NCI-H2196 treated with DMSO at 0.1 percent for 48 hours (cell line): Measurements from ENCODE around the gene IFITM2.
A peak's percentile ranks its signal among the peaks of the same experiment; 100 is the strongest.

Source experiments
- DNase-seq: peaks from one replicate; lab custom pipeline; 2025; ENCODE audit not compliant: unreplicated experiment; lab: John Stamatoyannopoulos, UW

The IFITM2 gene

DNA sequence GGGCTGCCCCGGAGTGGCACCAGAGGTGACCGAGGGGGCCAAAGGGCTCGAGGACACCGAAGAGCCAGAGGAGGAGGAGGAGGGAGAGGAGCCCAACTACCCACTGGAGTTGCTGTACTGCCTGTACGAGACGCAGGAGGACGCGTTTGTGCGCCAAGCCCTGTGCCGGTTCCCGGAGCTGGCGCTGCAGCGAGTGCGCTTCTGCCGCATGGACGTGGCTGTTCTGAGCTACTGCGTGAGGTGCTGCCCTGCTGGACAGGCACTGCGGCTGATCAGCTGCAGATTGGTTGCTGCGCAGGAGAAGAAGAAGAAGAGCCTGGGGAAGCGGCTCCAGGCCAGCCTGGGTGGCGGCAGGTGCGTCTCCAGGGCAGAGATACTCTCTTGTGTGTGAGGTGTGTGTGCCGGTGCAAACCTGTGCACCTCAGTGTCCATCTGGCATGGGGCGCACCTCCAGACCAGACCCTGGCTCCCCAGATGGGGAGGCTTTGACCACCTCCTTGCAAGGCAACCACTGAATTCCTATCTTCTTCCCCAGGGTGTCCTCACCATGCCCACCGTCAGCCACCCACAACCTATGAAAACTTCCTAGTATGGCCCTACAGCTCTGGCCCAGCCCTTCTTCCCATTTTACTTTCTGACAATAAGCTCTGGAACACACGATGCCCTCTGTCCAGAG, 26.0 kb upstream of the IFITM2 start:
- DNase-seq = no peak

- no peak for DNase-seq
Observed at GRCh38 chr11:282171-282570, 25.4 kb upstream of the IFITM2 start.

- no peak for DNase-seq
Observed at GRCh38 chr11:282630-283360, 24.8 kb upstream of the IFITM2 start.

- no peak for DNase-seq
Observed at GRCh38 chr11:283405-284104, 24.1 kb upstream of the IFITM2 start.

DNA sequence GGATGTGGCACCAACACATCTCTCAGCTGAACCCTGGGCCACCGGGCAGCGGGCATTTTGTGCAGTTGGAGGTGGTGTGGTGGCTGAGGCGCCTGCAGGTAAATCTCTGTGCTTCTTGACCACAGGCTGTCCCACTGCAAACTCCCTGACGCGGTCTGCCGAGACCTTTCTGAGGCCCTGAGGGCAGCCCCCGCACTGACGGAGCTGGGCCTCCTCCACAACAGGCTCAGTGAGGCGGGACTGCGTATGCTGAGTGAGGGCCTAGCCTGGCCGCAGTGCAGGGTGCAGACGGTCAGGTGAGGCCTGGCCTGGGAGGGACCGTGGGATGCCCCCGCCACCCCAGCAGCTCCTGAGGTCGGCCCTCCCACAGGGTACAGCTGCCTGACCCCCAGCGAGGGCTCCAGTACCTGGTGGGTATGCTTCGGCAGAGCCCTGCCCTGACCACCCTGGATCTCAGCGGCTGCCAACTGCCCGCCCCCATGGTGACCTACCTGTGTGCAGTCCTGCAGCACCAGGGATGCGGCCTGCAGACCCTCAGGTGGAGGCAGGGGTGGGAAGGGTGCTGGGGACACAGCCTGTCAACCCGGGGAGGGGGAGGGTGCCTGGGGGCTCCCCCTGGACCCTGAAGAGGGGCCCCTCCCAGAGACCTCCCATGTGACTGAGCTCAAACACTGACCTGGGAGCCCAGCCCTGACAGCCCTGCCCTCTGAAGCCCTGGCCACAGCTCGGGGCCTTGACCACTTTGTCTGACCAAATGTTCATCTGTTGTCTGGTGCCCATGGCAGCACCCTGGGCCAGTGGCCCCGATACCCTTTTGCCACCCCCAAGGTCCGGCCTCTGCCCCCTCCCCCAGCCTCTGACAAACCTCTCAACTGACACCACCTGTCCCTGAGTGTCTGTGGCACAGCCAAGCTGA, 23.3 kb upstream of the IFITM2 start:
- no peak for DNase-seq

DNA sequence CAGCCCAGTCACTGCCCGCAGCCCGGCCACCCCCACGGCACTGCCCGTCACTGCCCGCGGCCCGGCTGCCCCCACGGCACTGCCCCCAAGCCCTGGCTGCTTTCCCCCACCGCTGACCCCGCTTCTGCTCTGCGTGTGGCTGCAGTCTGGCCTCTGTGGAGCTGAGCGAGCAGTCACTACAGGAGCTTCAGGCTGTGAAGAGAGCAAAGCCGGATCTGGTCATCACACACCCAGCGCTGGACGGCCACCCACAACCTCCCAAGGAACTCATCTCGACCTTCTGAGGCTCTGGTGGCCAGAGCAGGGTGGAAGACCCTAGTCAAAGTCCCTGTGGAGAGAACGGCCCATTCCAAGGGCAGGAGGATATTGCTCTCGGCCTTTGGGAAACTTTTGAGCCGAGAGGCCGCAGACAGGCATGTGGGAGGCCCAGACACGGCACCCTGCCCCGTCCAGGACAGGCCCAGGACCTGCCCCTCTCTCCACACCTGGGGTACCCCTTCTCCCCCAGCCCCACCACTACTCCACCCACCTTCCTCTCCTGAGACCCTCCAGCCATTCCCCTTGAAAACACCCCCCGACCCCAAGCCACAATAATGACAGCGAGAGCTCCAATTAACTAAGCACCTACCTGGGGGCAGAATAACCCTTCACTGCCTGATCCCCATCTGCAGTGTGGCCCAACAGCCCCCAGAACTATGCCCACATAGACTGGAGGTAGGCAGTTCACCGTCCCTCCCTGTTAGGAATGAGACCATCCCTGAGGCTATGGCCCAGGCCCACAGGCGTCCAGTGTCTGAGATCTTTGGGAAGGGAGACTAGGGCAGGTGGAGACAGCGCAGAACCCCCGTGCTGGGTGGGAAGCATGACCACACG, 22.4 kb upstream of the IFITM2 start:
- no peak for DNase-seq

DNA sequence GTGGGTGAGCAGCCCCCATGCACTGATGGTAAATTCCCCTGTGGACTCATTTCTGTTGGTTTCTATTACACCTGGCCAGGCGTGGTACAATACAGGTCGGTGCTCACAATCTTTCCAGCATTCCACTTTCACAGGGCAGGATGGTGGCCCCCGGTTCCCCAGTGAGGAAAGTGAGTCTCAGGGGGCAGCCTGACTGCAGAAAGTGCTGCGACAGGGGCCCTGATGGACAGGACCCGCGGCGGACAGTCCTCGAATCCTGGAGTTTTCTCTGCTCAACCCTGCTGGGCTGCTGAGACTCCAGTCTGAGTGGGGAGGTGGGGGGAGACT, 21.8 kb upstream of the IFITM2 start:
- no peak for DNase-seq

DNA sequence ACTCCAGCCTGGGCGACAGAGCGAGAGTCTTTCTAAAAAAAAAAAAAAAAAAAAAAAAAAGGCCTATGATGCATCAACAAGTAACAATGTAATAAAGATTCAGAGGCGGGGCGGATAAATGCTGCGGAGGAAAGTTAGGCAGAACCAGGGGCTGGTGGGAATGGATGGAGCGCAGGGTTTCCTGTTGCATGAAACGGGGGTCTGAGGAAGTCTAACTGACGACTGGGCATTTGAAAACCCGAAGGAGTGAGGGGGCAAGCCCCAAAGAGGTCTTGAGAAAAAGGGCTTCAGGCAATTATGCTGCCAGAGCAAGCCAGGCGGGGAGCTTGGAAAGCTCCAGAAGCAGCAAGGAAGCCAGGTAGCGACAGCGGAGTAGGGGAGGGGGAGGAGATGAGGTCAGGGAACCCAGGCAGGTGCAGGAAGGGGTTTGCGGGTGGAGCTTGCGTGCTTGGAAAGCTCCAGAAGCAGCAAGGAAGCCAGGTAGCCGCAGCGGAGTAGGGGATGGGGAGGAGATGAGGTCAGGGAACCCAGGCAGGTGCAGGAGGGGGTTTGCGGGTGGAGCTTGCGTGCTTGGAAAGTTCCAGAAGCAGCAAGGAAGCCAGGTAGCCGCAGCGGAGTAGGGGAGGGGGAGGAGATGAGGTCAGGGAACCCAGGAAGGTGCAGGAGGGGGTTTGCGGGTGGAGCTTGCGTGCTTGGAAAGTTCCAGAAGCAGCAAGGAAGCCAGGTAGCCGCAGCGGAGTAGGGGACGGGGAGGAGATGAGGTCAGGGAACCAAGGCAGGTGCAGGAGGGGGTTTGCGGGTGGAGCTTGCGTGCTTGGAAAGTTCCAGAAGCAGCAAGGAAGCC, 20.4 kb upstream of the IFITM2 start:
- DNase-seq = peak; percentile 15

- no peak for DNase-seq
Observed at GRCh38 chr11:287821-288477, 19.7 kb upstream of the IFITM2 start.

- DNase-seq = peak; percentile 6
Observed at GRCh38 chr11:288478-289397, 18.9 kb upstream of the IFITM2 start, which contains the start of gene PGGHG. TSS of gene PGGHG (plus strand) at chr11:289126. CDS start at chr11:289817, 691 bp downstream.

DNA sequence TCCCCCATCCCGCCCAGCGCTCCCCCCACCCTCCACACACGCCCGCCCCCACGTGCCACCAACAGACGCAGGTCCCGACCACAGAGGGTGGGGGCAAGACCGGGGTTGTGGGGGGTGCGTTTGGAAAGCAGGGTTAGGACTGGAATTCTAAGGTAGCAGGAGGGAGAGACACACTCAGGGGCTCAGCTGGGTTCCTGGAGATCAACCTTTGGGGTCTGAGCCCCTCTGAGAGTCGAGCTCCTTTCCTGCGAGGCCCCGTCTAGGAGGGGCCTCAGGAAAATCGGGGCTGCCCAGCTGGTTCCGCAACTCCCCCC, 18.3 kb upstream of the IFITM2 start:
- no peak for DNase-seq

DNA sequence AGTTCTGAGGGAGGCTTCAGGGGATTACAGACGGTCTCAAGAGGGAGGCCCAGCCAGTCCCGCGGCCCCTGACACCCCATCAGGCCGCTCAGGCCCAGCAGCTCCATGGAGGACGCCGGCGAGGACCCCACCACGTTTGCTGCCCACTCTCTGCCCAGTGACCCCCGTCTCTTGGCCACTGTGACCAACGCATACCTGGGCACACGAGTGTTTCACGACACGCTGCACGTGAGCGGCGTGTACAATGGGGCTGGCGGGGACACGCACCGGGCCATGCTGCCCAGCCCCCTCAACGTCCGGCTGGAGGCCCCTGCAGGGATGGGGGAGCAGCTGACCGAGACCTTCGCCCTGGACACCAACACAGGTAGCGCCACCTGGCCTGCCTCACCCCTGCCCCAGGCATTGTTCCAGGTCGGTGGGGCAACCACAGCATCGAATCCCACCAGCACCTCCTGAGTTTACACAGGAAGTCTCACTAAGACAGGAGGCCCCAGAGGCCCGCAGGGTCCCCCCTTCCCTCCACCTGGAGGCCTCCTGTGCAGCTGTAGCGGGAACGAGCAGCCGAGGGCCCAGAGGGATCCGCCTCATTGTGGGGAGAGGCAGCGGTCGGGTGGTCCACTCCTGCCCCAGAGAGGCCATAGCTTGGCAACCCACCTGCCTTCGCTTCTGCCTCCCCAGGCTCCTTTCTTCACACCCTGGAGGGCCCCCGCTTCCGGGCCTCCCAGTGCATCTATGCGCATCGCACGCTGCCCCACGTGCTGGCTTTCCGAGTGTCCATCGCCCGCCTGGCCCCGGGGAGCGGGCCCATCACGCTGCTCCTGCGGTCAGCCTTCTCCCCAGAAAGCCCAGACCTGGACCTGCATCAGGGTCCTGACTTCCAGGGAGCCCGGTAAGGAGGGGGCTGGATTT, 17.6 kb upstream of the IFITM2 start:
- DNase-seq = no peak

DNA sequence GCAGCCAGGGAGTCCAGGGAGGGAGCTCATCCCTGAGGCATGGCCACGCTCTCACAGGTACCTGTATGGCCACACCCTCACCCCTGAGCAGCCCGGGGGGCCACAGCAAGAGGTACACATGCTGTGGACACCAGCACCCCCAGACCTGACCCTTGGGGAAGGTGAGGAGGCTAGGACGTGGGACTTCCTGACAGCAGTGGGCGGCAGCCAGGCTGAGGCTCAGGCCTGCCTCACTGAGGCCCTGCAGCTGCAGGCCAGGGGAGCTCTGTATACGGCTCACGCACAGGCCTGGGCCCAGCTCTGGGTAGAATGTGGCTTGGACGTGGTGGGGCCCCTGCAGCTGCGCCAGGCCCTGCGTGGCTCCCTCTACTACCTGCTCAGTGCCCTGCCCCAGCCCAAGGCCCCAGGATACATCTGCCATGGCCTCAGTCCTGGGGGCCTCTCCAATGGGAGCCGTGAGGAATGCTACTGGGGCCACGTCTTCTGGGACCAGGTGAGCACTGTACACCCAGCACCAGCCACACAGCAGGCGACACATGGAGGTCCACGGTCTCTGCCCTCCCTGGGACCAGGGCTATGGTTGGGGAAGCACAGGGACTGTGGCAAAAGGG, 16.9 kb upstream of the IFITM2 start:
- DNase-seq = no peak

DNA sequence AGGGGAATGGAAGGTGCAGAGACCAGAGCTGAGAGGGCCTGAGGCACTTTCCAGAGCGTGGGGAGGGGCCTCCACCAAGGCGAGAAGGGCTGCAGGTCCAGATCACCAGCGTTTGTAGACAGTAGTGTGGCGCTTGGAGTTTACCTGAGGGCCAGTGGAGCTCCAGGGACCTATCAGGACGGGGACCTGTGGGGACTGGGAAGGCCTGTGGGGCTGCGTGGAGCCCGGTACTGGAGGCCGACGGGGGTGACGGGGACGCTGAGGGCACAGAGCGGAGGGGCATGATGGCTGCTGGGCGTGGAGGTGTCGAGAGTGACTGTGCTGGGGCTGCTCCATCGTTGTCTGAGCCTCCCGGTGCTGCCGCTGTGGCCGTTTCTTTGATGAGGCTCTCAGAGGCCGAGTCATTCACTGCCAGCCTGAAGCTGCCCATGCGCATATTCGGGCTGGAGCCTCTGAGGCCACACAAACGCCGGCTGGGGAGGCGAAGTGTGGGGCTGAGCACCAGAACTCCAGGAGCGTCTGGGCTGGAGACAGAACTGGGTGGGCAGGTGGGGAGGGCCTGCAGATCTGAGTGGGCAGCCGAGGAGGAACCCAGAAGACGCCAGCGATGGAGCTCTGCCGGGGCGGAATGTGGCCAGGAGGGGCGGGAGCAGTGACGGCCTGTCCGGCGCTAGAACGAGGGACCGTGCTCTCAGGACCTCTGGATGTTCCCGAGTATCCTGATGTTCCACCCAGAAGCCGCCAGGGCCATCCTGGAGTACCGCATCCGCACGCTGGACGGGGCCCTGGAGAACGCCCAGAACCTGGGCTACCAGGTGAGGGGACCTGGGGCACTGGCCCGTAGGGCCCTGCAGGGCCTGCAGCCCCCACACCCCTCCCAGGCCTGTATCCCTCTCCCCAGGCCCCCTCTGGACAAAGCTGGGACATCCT, 16.1 kb upstream of the IFITM2 start:
- DNase-seq = no peak
